Muscle of arm (tissue), 12 donors: Measurements from ENCODE around the gene ZNF217. TPM values are rescaled to one million over a fixed set of nuclear protein-coding genes. Genes with fewer than 3 reads are reported as not detected.
"Not testable (repeated sequence)": the region's sequence is repeated elsewhere in the genome, so short reads cannot be mapped to it uniquely, and the experiment has no call there.

Experiments used
- DNase-seq: peaks from one replicate; pipeline ENCODE4 v3.0.0-alpha.2; 2013
- polyA plus RNA-seq, 12 donors: library from polyadenylated mRNA; unstranded; fragments of 120-200 nt; gene quantifications; one replicate each; pipeline ENCODE4 v1.2.1, GENCODE V29; 2013; ENCODE audit not compliant: insufficient read length in 12 of 12

Gene ZNF217
- polyA plus RNA-seq, 12 donors: 12.3 to 33.8 (median 15.6) TPM; not detected in 1

- no peak for DNase-seq
Measured at GRCh38 chr20:53569005-53569404, 24.6 kb downstream of the ZNF217 start.

- no peak for DNase-seq
Measured at GRCh38 chr20:53568351-53568750, 25.3 kb downstream of the ZNF217 start.

- no peak for DNase-seq
Measured at GRCh38 chr20:53567379-53567917, 26.2 kb downstream of the ZNF217 start.

- DNase-seq: not testable (repeated sequence)
Measured at GRCh38 chr20:53566623-53567022, 27.0 kb downstream of the ZNF217 start.

- DNase-seq: no peak
Measured at GRCh38 chr20:53565254-53565653, 28.4 kb downstream of the ZNF217 start.

GRCh38 chr20:53562104-53562764 lies 31.4 kb downstream of the ZNF217 start:
- DNase-seq: not testable (repeated sequence)

- no peak for DNase-seq
Measured at GRCh38 chr20:53561505-53561904, 32.1 kb downstream of the ZNF217 start.

GRCh38 chr20:53559816-53560215 lies 33.8 kb downstream of the ZNF217 start:
- DNase-seq: no peak

- DNase-seq: no peak
Measured at GRCh38 chr20:53557130-53557529, 36.5 kb downstream of the ZNF217 start.

- no peak for DNase-seq
Measured at GRCh38 chr20:53556267-53556897, 37.3 kb downstream of the ZNF217 start.

GRCh38 chr20:53555816-53556215 lies 37.8 kb downstream of the ZNF217 start:
- no peak for DNase-seq

- no peak for DNase-seq
Measured at GRCh38 chr20:53555081-53555480, 38.6 kb downstream of the ZNF217 start.

GRCh38 chr20:53552572-53552893 lies 41.1 kb downstream of the ZNF217 start:
- DNase-seq: not testable (repeated sequence)

GRCh38 chr20:53551719-53552571 lies 41.7 kb downstream of the ZNF217 start:
- DNase-seq: not testable (repeated sequence)

GRCh38 chr20:53550280-53551187 lies 43.1 kb downstream of the ZNF217 start:
- no peak for DNase-seq

GRCh38 chr20:53547664-53548239 lies 45.9 kb downstream of the ZNF217 start:
- DNase-seq: peak; percentile 77

- DNase-seq: no peak
Measured at GRCh38 chr20:53539516-53539915, 54.1 kb downstream of the ZNF217 start.

- DNase-seq: not testable (repeated sequence)
Measured at GRCh38 chr20:53536382-53536781, 57.3 kb downstream of the ZNF217 start.

GRCh38 chr20:53535878-53536277 lies 57.8 kb downstream of the ZNF217 start:
- no peak for DNase-seq

- DNase-seq: no peak
Measured at GRCh38 chr20:53534037-53534436, 59.6 kb downstream of the ZNF217 start.

- no peak for DNase-seq
Measured at GRCh38 chr20:53533500-53533899, 60.1 kb downstream of the ZNF217 start.
